ENCODE data around the gene ETS1. TPM values are rescaled to one million over a fixed set of nuclear protein-coding genes. Genes with fewer than 3 reads are reported as not detected.

Gene ETS1
- total RNA-seq, 1 donor from 2014 or later, result 121 TPM

DNA sequence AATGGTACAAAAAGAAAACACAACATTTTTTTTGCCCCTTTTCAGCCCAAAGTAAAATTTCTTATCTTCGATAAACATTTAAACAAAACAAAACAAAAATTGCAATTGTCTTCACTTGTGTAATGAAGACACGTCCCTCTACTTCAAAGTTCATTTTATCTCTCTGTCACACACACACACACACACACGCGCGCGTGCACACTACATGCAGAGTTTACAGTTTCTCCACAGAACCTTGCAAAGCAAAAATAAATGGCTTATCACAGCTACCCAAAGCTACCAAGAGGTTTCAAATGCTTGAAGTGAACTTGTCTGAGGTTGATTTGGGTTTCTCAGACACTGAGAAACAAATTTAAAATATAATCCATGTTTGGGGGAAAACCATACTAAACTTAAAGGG, 72.3 kb downstream of the ETS1 start:
- Histone ChIP-seq H3K9me3 (no peaks in the 10 kb centered on the region), H3K4me1 (peaks cover 66% of the 10 kb centered on the region), H3K36me3 (peaks cover 16% of the 10 kb centered on the region), H3K27me3 (no peaks in the 10 kb centered on the region), H3K4me3 (peak overlapping the region; percentile 74), H3K27ac (peak overlapping the region; percentile 9)
- DNase-seq, result no peak
- no peak for TF ChIP-seq CTCF (IDR thresholded peaks at IDR 0.05)
- ATAC-seq, result no peak
- intact Hi-C loops (cut with DNase I), result loop anchor here (5.0 kb wide), 1 partner anchor 37 kb away; no protein-coding TSS in a partner anchor

GRCh38 chr11:128513915-128514681, 73.3 kb downstream of the ETS1 start:
- intact Hi-C loops (cut with DNase I), result no loop called here
- Histone ChIP-seq H3K4me3 (peak overlapping the region; percentile 18), H3K27ac (peak overlapping the region; percentile 17), H3K9me3 (no peaks in the 10 kb centered on the region), H3K27me3 (no peaks in the 10 kb centered on the region), H3K36me3 (peaks cover 16% of the 10 kb centered on the region), H3K4me1 (peaks cover 71% of the 10 kb centered on the region)
- TF ChIP-seq CTCF (IDR thresholded peaks at IDR 0.05), result no peak
- DNase-seq (no peak), ATAC-seq (no peak)

DNA sequence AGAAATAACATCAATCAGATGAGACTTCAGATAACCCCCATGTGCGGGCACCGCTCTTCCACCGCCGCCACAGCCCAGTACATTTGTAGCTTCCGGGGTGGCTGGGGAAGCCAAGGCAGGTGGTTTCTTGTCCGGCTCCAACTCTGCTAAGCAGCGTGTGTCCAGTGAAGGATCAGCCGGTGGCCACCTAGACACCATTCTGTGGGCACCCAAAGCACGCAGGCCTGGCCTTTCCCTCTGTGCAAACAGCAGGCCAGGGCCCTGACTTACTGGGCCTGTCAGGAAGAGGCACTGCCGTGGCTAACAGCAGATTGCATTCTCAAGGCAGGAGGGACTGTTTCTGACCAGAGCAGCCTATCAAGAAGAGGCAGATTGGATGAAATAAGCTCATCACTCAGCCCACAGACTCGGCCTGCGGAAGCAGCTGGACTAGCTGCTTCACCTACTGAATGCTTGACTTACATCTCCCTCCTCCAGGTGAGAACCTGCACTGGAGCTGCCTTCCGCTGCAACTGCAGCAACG, 74.8 kb downstream of the ETS1 start:
- Histone ChIP-seq H3K9me3 (no peaks in the 10 kb centered on the region), H3K4me1 (peaks cover 83% of the 10 kb centered on the region), H3K4me3 (peak overlapping the region; percentile 22), H3K27ac (no peak overlapping the region), H3K27me3 (no peaks in the 10 kb centered on the region), H3K36me3 (peaks cover 16% of the 10 kb centered on the region)
- TF ChIP-seq CTCF (IDR thresholded peaks at IDR 0.05), result no peak
- intact Hi-C loops (cut with DNase I), result no loop called here
- DNase-seq (no peak), ATAC-seq (no peak)

DNA sequence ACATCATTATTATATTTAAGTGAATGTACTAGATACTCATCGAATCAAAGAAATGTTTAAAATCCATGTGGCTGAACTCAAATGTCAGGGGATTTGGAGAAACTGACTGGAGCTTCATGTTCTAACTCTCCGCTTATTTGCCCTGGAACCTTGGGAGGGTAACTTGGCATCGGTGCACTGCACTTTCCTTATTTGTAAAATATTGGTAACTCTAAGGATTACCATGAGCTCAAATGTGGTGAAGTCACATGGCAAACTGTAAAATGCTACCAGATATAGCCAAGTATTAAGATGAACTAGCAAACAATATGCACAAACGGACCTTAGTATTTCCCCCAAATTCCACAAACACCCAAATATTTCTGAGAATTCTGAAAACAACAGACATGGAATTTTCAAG, 75.6 kb downstream of the ETS1 start:
- no peak for TF ChIP-seq CTCF (IDR thresholded peaks at IDR 0.05)
- Histone ChIP-seq H3K27me3 (no peaks in the 10 kb centered on the region), H3K4me1 (peaks cover 90% of the 10 kb centered on the region), H3K4me3 (peak overlapping the region; percentile 22), H3K36me3 (peaks cover 16% of the 10 kb centered on the region), H3K9me3 (no peaks in the 10 kb centered on the region), H3K27ac (no peak overlapping the region)
- DNase-seq (no peak), ATAC-seq (no peak)
- intact Hi-C loops (cut with DNase I), result no loop called here

DNA sequence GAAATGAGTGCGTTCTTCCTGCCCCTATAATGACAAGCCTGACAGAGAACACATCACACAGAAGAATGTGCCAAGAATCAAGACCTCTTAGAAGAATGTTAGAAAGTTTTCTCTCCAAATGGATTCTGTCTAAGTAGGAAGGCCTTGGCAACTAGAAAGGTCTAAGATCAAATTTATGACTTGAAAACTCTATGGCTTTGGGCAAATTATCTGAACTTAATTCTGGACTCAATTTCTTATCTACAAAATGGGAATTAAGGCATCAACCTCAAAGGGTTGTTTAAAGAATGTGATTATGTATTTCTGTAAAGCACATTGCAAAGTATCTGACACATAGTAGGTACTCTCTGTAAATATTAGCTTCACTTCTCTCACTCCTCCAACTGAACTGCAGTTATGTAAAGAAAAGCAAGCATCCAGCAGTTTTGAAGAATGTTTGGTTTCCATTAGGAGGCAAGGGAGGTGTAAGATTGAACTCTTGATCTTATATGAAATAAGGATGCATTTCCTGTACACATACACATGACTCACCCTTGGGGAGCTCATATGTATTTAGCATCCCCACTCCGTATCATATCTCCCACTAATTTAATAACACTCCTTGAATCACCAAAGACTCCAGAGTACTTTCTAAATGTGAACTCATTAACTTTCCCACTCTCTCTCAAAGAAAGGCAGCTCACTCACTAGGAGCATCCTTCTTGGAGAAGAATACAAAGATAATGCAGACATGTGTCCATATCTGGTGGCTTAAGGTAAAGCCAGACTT, 77.6 kb downstream of the ETS1 start:
- peaks cover 96% of the 10 kb centered on the region for H3K4me1 ChIP-seq
- no peak for TF ChIP-seq CTCF (IDR thresholded peaks at IDR 0.05)

More for the DNA sequence above, 77.6 kb downstream of the ETS1 start:
- DNase-seq (no peak), ATAC-seq (no peak)
- Histone ChIP-seq H3K27ac (peak overlapping the region; percentile 47), H3K27me3 (no peaks in the 10 kb centered on the region), H3K36me3 (peaks cover 20% of the 10 kb centered on the region), H3K4me3 (peak overlapping the region; percentile 4), H3K9me3 (no peaks in the 10 kb centered on the region)
- intact Hi-C loops (cut with DNase I), result no loop called here

Data from upper lobe of right lung (tissue), 1 donor.